GM19193 (cell line): ENCODE measurements around the gene LONP1.

Experiments
- POLR2A ChIP-seq: IDR thresholded peaks from 4 replicates; pipeline ENCODE4 v1.6.1; 2011; ENCODE audit not compliant: insufficient read depth, insufficient read length; ENCODE audit errors: extremely low read depth

The LONP1 gene

DNA sequence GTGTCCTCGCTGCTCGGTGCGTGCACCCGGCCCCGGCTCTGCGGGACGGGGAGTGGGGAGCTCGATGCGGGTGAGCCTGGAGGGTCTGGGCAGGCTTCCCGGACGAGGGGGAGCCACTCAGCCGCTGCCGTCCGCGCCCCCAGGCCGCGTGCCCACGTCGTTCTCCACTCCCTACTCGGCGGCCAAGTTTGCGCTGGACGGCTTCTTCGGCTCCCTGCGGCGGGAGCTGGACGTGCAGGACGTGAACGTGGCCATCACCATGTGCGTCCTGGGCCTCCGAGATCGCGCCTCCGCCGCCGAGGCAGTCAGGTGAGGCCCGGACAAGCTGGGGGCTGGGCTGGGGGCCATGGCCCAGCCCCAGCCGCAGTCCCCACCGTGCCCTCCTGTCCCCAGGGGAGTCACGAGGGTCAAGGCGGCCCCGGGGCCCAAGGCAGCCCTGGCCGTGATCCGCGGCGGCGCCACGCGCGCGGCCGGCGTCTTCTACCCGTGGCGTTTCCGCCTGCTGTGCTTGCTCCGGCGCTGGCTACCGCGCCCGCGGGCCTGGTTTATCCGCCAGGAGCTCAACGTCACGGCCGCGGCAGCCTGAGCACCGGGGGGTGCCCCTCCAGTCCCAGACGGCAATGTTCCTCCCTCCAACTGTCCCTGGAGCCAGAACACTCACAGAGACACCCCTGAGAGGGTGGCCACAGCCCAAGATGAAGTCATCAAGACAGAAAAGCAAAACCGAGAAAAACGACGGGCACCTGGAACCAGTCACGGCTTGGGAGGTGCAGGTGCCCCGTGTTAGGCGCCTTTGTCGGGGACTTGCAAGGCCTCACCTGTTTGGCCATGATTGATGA is 32.4 kb downstream of the LONP1 start:
- TF ChIP-seq POLR2A: no peak

DNA sequence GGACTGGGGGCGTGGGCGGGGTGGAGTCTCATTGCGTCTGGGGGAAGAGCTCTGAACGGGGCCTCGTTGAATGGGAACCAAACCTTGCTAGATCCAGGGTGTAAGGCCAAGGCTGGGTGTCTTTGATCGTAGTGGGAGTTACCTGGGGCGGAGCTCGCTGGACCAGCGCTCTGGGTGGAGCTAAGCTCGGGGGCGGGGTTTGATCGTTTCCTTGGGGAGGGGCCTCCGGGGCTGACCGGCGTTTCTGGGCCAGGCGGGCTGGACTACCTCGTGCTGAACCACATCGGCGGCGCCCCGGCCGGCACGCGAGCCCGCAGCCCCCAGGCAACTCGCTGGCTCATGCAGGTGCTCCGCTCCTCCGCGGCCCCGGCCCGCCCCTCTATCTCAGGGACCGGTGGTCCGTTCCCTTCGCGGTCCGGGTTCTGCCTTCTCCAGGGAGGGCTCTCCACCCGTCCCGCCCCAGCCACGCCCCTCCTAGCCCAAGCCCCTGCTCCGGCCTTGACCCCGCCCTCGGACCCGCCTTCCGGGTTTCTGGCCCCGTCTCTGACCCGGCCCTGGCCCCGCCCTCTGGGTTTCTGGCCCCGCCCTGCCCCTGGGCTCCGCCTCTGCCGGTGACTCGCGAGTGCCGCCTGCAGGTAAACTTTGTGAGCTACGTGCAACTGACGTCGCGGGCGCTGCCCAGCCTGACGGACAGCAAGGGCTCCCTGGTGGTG is 33.1 kb downstream of the LONP1 start:
- no peak for TF ChIP-seq POLR2A

DNA sequence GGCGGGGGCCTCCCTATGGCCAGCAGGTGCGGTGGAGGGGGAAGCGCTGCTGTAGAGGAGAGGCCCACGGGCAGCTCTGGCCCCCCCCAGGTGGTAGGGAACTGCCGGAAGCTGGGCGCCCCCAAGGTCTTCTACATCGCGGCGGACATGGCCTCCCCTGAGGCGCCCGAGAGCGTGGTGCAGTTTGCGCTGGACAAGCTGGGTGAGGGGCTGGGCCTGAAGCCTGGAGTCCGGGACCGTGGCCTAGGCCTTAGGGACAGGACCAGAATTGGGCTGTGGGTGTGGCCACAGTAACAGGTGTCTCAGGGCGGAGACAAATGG is 33.7 kb downstream of the LONP1 start:
- TF ChIP-seq POLR2A: peak; percentile 27

DNA sequence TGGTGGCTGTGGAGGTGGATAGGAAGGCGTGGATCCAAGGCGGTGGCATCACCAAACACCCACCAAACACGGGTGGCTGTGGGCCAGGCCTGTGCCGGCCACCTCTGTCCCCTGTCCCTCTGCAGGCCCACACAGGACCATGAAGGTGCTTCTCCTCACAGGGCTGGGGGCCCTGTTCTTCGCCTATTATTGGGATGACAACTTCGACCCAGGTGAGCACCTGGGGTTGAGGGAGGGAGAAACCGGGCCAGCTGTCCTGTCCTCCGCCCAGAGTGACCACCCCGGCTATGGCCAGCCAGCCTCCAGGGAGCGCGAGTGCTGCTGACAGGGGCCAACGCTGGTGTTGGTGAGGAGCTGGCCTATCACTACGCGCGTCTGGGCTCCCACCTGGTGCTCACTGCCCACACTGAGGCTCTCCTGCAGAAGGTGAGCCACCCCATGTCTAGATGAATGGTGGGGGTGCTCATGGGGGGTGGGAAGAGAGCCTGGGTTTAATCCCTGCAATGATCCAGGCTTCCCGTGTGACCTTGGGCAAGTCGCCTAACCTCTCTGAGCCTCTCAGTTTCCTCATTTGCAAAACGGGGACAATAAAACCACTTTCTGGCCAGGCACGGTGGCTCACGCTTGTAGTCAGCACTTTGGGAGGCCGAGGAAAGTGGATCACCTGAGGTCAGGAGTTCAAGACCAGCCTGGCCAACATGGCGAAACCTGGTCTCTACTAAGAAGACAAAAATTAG is 35.1 kb downstream of the LONP1 start:
- no peak for TF ChIP-seq POLR2A

DNA sequence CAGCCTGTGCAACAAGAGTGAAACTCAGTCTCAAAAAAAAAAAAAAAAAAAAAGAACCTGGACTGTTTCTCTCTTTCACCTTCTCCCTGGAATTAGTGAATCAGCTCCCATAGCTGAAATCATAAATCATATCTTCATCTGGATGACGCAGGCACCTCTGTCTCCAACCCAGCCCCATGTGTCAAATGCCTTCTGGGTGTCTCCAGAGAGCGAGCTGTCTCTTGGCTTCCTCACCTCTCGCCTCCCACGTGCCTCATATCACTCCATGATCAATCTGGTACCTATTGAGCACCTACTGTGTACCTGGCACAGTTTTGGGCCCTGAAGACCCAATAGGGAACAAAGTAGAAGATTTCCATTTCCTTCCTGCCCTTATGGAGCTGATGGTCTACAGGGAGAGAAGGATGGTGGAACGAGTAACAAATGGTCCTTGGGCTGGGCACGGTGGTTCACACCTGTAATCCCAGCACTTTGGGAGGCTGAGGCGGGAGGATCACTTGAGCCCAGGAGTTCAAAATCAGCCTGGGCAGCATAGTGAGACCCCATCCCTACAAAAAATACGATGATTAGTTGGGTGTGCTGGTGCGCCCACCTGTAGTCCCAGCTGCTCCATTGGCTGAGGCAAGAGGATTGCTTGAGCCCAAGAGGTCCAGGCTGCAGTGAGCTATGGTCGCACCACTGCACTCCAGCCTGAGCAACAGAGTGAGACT is 36.6 kb downstream of the LONP1 start:
- no peak for TF ChIP-seq POLR2A

DNA sequence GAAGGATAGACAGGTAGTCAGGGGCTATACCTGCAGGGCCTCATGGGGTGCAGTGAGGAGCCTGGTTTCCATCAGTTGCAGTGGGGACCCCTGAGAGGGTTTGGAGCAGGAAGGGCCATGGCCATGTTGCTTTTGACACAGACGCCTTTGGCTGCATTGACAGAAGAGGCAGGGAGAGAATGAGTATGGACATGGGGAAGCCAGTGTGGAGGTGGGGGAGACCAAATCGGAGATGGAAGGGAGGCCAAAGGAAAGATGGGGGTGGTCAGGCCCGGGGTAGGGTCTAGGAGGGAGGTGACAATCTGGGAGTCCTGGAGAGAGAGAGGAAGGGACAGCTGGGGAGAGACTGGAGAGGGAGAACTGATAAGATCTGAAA is 37.9 kb downstream of the LONP1 start:
- no peak for TF ChIP-seq POLR2A

- no peak for TF ChIP-seq POLR2A
Measured at GRCh38 chr19:5681391-5682106, 38.4 kb downstream of the LONP1 start.

GRCh38 chr19:5680437-5681368 is 39.2 kb downstream of the LONP1 start, which contains the start of the genes HSD11B1L and MICOS13:
Gene HSD11B1L, plus strand, starts transcription at chr19:5681027. Its CDS starts 3,806 bp downstream, at chr19:5684833.
Gene MICOS13, minus strand, starts transcription at chr19:5680516. Its CDS starts 30 bp downstream, at chr19:5680486.
- peak; percentile 75 for TF ChIP-seq POLR2A

GRCh38 chr19:5680084-5680436 is 39.9 kb downstream of the LONP1 start:
- TF ChIP-seq POLR2A: no peak

- TF ChIP-seq POLR2A: no peak
Measured at GRCh38 chr19:5679289-5680083, 40.5 kb downstream of the LONP1 start.

GRCh38 chr19:5678071-5678718 is 41.8 kb downstream of the LONP1 start:
- no peak for TF ChIP-seq POLR2A

DNA sequence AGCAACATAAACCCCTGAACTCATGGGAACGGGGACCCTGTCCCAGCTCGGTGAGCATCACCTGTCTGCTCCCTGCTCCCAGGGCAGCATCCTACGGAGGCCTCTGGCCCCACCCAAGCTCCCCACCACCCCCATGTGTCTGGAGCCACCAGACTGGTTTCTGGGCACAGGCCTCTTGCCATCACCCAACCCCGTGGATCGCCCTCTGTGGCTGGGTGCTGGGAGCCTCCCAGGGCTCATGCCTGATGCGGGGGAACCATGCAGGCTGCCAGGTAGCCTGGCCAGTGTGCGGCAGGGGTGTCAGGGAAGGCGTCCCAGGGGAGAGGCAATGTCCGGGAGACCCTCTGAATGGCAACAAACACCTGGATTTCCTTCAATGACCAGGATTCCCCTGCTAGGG is 42.4 kb downstream of the LONP1 start:
- no peak for TF ChIP-seq POLR2A

GRCh38 chr19:5677136-5677535 is 42.8 kb downstream of the LONP1 start:
- TF ChIP-seq POLR2A: no peak

GRCh38 chr19:5676772-5677105 is 43.2 kb downstream of the LONP1 start:
- TF ChIP-seq POLR2A: no peak
